Ovary (tissue), 3 donors: ENCODE results near the gene LRRTM4.

Experiments
- CTCF ChIP-seq, 3 donors: fragments of 450-650 bp in 2 of 3; fragments of 200-600 bp in 1 of 3; IDR thresholded peaks; one replicate each; pipeline versions ENCODE4 v1.5.1 to v1.8.0; 2016 to 2022; ENCODE audit warnings: antibody characterized with exemption in 3 of 3, mild to moderate bottlenecking in 1 of 3
- EP300 ChIP-seq: sonication (generic); formaldehyde crosslinking; IDR thresholded peaks from one replicate; pipeline ENCODE4 v1.6.1; 2017; ENCODE audit warnings: antibody characterized with exemption
- POLR2A ChIP-seq: fragments of 450-650 bp; IDR thresholded peaks from one replicate; pipeline ENCODE4 v1.6.1; 2017; ENCODE audit warnings: antibody characterized with exemption, mild to moderate bottlenecking, moderate library complexity
- donor health status: DM: no; HTN: no; CAD: no.

- no peak for TF ChIP-seq CTCF (IDR thresholded peaks at IDR 0.05)
- TF ChIP-seq EP300, result no peak
- no peak for TF ChIP-seq POLR2A
These were observed 728.4 kb downstream of the LRRTM4 start for GRCh38 chr2:76793647-76794334.
